NT2/D1 (cell line): ENCODE results near the gene GGA1.

Source experiments
- SUZ12 ChIP-seq: IDR thresholded peaks from 2 replicates; pipeline ENCODE4 v1.6.1; 2011; ENCODE audit not compliant: insufficient read length, insufficient read depth; ENCODE audit errors: extremely low read depth
- YY1 ChIP-seq: IDR thresholded peaks from 2 replicates; pipeline ENCODE4 v1.6.1; 2011; ENCODE audit not compliant: insufficient read length, insufficient read depth
- ZNF274 ChIP-seq: IDR thresholded peaks from 2 replicates; pipeline ENCODE4 v1.6.1; 2011; ENCODE audit warnings: mild to moderate bottlenecking, low read depth, low read length

- TF ChIP-seq YY1 (no peak), ZNF274 (no peak), SUZ12 (no peak)
Observed at GRCh38 chr22:37658133-37659065, 49.8 kb downstream of the GGA1 start, which contains the start of gene PDXP.
